ENCODE measurements around the gene DUSP19. TPM values are rescaled to one million over a fixed set of nuclear protein-coding genes. Genes with fewer than 3 reads are reported as not detected.

The DUSP19 gene
- total and polyA plus RNA-seq, 2 donors (not counting 1 experiment from before 2014, with no cell fraction given): 0.13 to 1.7 TPM

DNA sequence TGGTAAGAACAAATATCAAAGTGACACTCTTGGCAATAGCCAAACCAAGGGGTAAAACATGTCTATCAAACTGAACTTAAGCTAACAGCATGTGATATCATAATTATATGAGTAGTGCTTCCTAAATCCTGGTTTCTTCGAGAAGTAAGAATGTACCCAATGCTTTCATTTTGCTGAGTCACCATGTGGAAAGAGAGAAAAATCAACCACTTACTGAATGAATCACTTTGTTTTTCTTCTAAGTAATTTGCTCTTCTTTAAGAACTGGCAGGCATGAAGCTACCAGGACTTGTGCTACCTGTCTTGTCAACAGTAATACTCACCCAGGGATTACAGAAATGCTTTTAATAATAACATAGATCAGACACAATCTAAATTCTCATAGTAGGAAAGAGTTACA, 19.0 kb upstream of the DUSP19 start:
- no peak for ATAC-seq (ENCODE audit: low read depth)
- DNase-seq: no peak
- Mint-ChIP-seq H3K4me3 (no peak overlapping the region), H3K27me3 (peaks cover 41% of the 10 kb centered on the region), H3K9me3 (ENCODE audit: insufficient read depth) (no peaks in the 10 kb centered on the region), H3K4me1 (no peaks in the 10 kb centered on the region), H3K27ac (no peak overlapping the region)
- intact Hi-C loops (cut with micrococcal nuclease): no loop called here
- ChIA-PET POLR2A (no interaction called here), CTCF (interaction anchor here (0.7 kb wide), 1 partner anchor 9 kb away, joined by 3 read pairs; no protein-coding TSS in a partner anchor)
- Histone ChIP-seq H3K9ac (ENCODE audit: low read length) (no peak overlapping the region), H3K4me1 (ENCODE audit: control insufficient read depth in 2 of 2, insufficient read depth in 2 of 2, low read length in 2 of 2) (no peaks in the 10 kb centered on the region), H3K27ac (ENCODE audit: low read length in 2 of 2) (no peak overlapping the region), H3K36me3 (replicated peaks in 1 of 2; ENCODE audit: control extremely low read depth in 1 of 2, control insufficient read depth in 1 of 2, extremely low read depth in 1 of 2, insufficient read depth in 2 of 2, low read length in 1 of 2) (no peaks in the 10 kb centered on the region), H3K9me3 (ENCODE audit: control extremely low read depth in 1 of 3, control insufficient read depth in 2 of 3, insufficient read depth in 1 of 3, low read length in 2 of 3) (no peaks in the 10 kb centered on the region), H2AFZ (ENCODE audit: insufficient read depth, low read depth, low read length, poor library complexity, severe bottlenecking) (no peak overlapping the region), H3K27me3 (replicated peaks in 1 of 4; ENCODE audit: control extremely low read depth in 1 of 4, control insufficient read depth in 3 of 4, insufficient read depth in 4 of 4, low read length in 3 of 4) (peaks cover 0 to 23% (median 9%) of the 10 kb centered on the region in 4 experiments), H3K4me3 (ENCODE audit: control extremely low read depth in 1 of 5, extremely low read depth in 1 of 5, insufficient read depth in 1 of 5, low read depth in 2 of 5, low read length in 4 of 5) (no peak overlapping the region), H4K20me1 (ENCODE audit: control insufficient read depth, insufficient read depth, low read length, poor library complexity, severe bottlenecking) (no peaks in the 10 kb centered on the region), H3K4me2 (replicated peaks; ENCODE audit: low read depth, low read length, poor library complexity, severe bottlenecking) (no peak overlapping the region), H3K79me2 (ENCODE audit: control insufficient read depth, insufficient read depth, low read length) (no peaks in the 10 kb centered on the region)
- no CpG with 5 or more reads among the region's 1 CpG for WGBS (ENCODE audit: insufficient coverage)
- TF ChIP-seq EZH2 (IDR thresholded peaks at IDR 0.05; ENCODE audit: borderline replicate concordance, insufficient read depth, low read depth, low read length, poor library complexity, severe bottlenecking): no peak

DNA sequence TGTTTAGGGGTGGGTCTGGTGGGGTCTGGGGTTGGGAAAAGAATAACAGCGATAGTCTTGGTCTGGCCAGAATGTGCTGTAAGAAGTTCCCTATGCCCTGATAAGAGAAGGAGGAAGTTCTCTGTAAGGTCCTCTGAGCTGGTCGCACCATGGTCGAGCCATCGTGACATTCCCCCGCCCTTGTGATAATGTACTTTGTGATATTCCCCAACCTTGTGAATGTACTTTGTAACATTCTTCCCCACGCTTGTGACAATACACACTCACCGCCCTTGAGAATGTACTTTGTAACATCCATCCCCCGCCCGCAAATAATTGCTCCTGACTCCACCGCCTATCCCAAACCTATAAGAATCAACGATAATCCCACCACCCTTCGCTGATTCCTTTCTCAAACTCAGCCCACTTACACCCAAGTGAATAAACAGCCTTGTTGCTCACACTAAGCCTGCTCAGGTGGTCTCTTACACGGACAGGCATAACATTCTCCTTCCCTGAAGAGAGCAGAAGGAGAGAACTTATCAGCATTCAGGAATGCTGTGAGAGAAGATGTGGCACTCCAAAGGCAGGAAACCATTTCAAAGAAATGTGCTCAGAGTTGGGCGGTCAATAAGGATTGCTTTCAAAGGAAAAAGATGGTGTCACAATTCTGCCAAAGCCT, 17.8 kb upstream of the DUSP19 start:
- no peaks in the 10 kb centered on the region for H3K79me2 ChIP-seq (ENCODE audit: control insufficient read depth, insufficient read depth, low read length)
- no peak overlapping the region for H3K4me2 ChIP-seq (replicated peaks; ENCODE audit: low read depth, low read length, poor library complexity, severe bottlenecking)
- H4K20me1 ChIP-seq (ENCODE audit: control insufficient read depth, insufficient read depth, low read length, poor library complexity, severe bottlenecking): no peaks in the 10 kb centered on the region
- no peak overlapping the region for H2AFZ ChIP-seq (ENCODE audit: insufficient read depth, low read depth, low read length, poor library complexity, severe bottlenecking)
- WGBS (ENCODE audit: insufficient coverage): 98% methylated on average over 12 of the region's 14 CpGs
- Mint-ChIP-seq H3K27ac (no peak overlapping the region), H3K4me3 (no peak overlapping the region), H3K27me3 (peaks cover 41% of the 10 kb centered on the region), H3K4me1 (no peaks in the 10 kb centered on the region), H3K9me3 (ENCODE audit: insufficient read depth) (no peaks in the 10 kb centered on the region)
- POLR2A ChIA-PET: no interaction called here
- peaks cover 0 to 26% (median 9%) of the 10 kb centered on the region in 4 experiments for H3K27me3 ChIP-seq (replicated peaks in 1 of 4; ENCODE audit: control extremely low read depth in 1 of 4, control insufficient read depth in 3 of 4, insufficient read depth in 4 of 4, low read length in 3 of 4)
- no peaks in the 10 kb centered on the region for H3K4me1 ChIP-seq (ENCODE audit: control insufficient read depth in 2 of 2, insufficient read depth in 2 of 2, low read length in 2 of 2)
- no peaks in the 10 kb centered on the region for H3K36me3 ChIP-seq (replicated peaks in 1 of 2; ENCODE audit: control extremely low read depth in 1 of 2, control insufficient read depth in 1 of 2, extremely low read depth in 1 of 2, insufficient read depth in 2 of 2, low read length in 1 of 2)
- H3K9ac ChIP-seq (ENCODE audit: low read length): no peak overlapping the region
- DNase-seq: no peak
- intact Hi-C loops (cut with micrococcal nuclease): no loop called here
- peaks cover 0 to 3% (median 0%) of the 10 kb centered on the region in 3 donors for H3K9me3 ChIP-seq (ENCODE audit: control extremely low read depth in 1 of 3, control insufficient read depth in 2 of 3, insufficient read depth in 1 of 3, low read length in 2 of 3)
- H3K4me3 ChIP-seq (ENCODE audit: control extremely low read depth in 1 of 5, extremely low read depth in 1 of 5, insufficient read depth in 1 of 5, low read depth in 2 of 5, low read length in 4 of 5): no peak overlapping the region
- TF ChIP-seq, protein P1, sequence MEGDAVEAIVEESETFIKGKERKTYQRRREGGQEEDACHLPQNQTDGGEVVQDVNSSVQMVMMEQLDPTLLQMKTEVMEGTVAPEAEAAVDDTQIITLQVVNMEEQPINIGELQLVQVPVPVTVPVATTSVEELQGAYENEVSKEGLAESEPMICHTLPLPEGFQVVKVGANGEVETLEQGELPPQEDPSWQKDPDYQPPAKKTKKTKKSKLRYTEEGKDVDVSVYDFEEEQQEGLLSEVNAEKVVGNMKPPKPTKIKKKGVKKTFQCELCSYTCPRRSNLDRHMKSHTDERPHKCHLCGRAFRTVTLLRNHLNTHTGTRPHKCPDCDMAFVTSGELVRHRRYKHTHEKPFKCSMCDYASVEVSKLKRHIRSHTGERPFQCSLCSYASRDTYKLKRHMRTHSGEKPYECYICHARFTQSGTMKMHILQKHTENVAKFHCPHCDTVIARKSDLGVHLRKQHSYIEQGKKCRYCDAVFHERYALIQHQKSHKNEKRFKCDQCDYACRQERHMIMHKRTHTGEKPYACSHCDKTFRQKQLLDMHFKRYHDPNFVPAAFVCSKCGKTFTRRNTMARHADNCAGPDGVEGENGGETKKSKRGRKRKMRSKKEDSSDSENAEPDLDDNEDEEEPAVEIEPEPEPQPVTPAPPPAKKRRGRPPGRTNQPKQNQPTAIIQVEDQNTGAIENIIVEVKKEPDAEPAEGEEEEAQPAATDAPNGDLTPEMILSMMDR (IDR thresholded peaks at IDR 0.05): no peak
- TF ChIP-seq EZH2 (IDR thresholded peaks at IDR 0.05; ENCODE audit: borderline replicate concordance, insufficient read depth, low read depth, low read length, poor library complexity, severe bottlenecking): no peak
- ATAC-seq (ENCODE audit: low read depth): no peak
- CTCF ChIA-PET: no interaction called here
- no peak overlapping the region for H3K27ac ChIP-seq (ENCODE audit: low read length in 2 of 2)

Measured in B cell (primary cell).